WTC11 (cell line): ENCODE results near the gene TFCP2. TPM values are rescaled to one million over a fixed set of nuclear protein-coding genes. Genes with fewer than 3 reads are reported as not detected.

Source experiments
- ATAC-seq: fragments of 200-7000 bp; cut with Tn5 transposase; 2 replicates; pipeline ENCODE4 v1.10.0; 2021; ENCODE audit warnings: mild to moderate bottlenecking, moderate library complexity
- CTCF ChIA-PET: fragments of 300-600 bp; sonication (Branson Sonifier 250); formaldehyde crosslinking; loops from one replicate; lab custom pipeline; 2021; ENCODE audit warnings: antibody characterized with exemption; lab: Charles Lee
- POLR2A ChIA-PET: fragments of 350-600 bp; sonication (Branson Sonifier 250); formaldehyde crosslinking; loops from one replicate; lab custom pipeline; 2021; ENCODE audit warnings: antibody characterized with exemption; lab: Charles Lee
- DNase-seq: peaks from one replicate; pipeline ENCODE4 v3.0.0; 2021; ENCODE audit warnings: low spot score
- H3K27ac Mint-ChIP-seq: 2 replicates; pipeline ENCODE4 v1.8.0; 2021; ENCODE audit warnings: mixed read lengths
- H3K27me3 Mint-ChIP-seq: 2 replicates; pipeline ENCODE4 v1.8.0; 2021; ENCODE audit warnings: low read depth, mild to moderate bottlenecking, moderate library complexity, mixed read lengths
- H3K36me3 Mint-ChIP-seq: 2 replicates; pipeline ENCODE4 v1.8.0; 2021; ENCODE audit warnings: mixed read lengths
- H3K4me1 Mint-ChIP-seq: 2 replicates; pipeline ENCODE4 v1.8.0; 2022; ENCODE audit warnings: mixed read lengths
- H3K4me3 Mint-ChIP-seq: 2 replicates; pipeline ENCODE4 v1.8.0; 2021; ENCODE audit warnings: mild to moderate bottlenecking, moderate library complexity, mixed read lengths
- H3K9me3 Mint-ChIP-seq: 2 replicates; pipeline ENCODE4 v1.8.0; 2021; ENCODE audit warnings: mixed read lengths
- ATF2 ChIP-seq: sonication (generic); formaldehyde crosslinking; IDR thresholded peaks from 2 replicates; pipeline ENCODE4 v1.8.1; 2022; ENCODE audit warnings: low read depth, missing genetic modification reagents, borderline replicate concordance
- ATF3 ChIP-seq: sonication (generic); formaldehyde crosslinking; conservative IDR thresholded peaks from 2 replicates; pipeline ENCODE4 v1.8.1; 2022; ENCODE audit warnings: mild to moderate bottlenecking, missing genetic modification reagents
- CBFB ChIP-seq: sonication (generic); formaldehyde crosslinking; IDR thresholded peaks from 2 replicates; pipeline ENCODE4 v1.8.1; 2022; ENCODE audit warnings: mild to moderate bottlenecking, low read depth, missing genetic modification reagents
- CREB1 ChIP-seq: sonication (generic); formaldehyde crosslinking; IDR thresholded peaks from 2 replicates; pipeline ENCODE4 v1.8.0; 2023; ENCODE audit warnings: mild to moderate bottlenecking, missing genetic modification reagents
- CREM ChIP-seq: sonication (generic); formaldehyde crosslinking; IDR thresholded peaks from 2 replicates; pipeline ENCODE4 v1.8.1; 2022; ENCODE audit warnings: mild to moderate bottlenecking, missing genetic modification reagents, moderate library complexity
- ELF4 ChIP-seq: sonication (generic); formaldehyde crosslinking; IDR thresholded peaks from 2 replicates; pipeline ENCODE4 v1.8.1; 2022; ENCODE audit warnings: low read depth, mild to moderate bottlenecking, moderate library complexity, missing genetic modification reagents
- EMX1 ChIP-seq: fragments of 250-450 bp; sonication (Bioruptor Pico); IDR thresholded peaks from 2 replicates; pipeline ENCODE4 v1.8.0; 2021; ENCODE audit warnings: mild to moderate bottlenecking
- ESRRA ChIP-seq: sonication (generic); formaldehyde crosslinking; IDR thresholded peaks from 2 replicates; pipeline ENCODE4 v1.8.1; 2022; ENCODE audit warnings: mild to moderate bottlenecking, missing genetic modification reagents, borderline replicate concordance
- ETV6 ChIP-seq: sonication (generic); formaldehyde crosslinking; IDR thresholded peaks from 2 replicates; pipeline ENCODE4 v1.8.1; 2022; ENCODE audit warnings: mild to moderate bottlenecking, missing genetic modification reagents
- FOXJ3 ChIP-seq: sonication (generic); formaldehyde crosslinking; IDR thresholded peaks from 2 replicates; pipeline ENCODE4 v1.9.0; 2021; ENCODE audit warnings: missing genetic modification reagents, mild to moderate bottlenecking, borderline replicate concordance
- GTF2I ChIP-seq: fragments of 250-450 bp; sonication (Bioruptor Pico); conservative IDR thresholded peaks from 2 replicates; pipeline ENCODE4 v1.4.0; 2021; ENCODE audit warnings: mild to moderate bottlenecking
- HMGA2 ChIP-seq: fragments of 250-450 bp; sonication (Bioruptor Pico); IDR thresholded peaks from 2 replicates; pipeline ENCODE4 v1.4.0; 2021; ENCODE audit warnings: mild to moderate bottlenecking, moderate library complexity
- KAT7 ChIP-seq: sonication (generic); formaldehyde crosslinking; IDR thresholded peaks from 2 replicates; pipeline ENCODE4 v1.8.1; 2023; ENCODE audit warnings: missing genetic modification reagents, mild to moderate bottlenecking, borderline replicate concordance
- NFE2L1 ChIP-seq: sonication (generic); formaldehyde crosslinking; IDR thresholded peaks from 2 replicates; pipeline ENCODE4 v1.8.1; 2023; ENCODE audit warnings: missing genetic modification reagents
- NFYB ChIP-seq: sonication (generic); formaldehyde crosslinking; conservative IDR thresholded peaks from 2 replicates; pipeline ENCODE4 v1.8.0; 2022; ENCODE audit warnings: low read depth, missing genetic modification reagents
- NR3C1 ChIP-seq: sonication (generic); formaldehyde crosslinking; conservative IDR thresholded peaks from 2 replicates; pipeline ENCODE4 v1.8.1; 2023; ENCODE audit warnings: low read depth, mild to moderate bottlenecking, missing genetic modification reagents
- SMAD3 ChIP-seq: sonication (generic); formaldehyde crosslinking; IDR thresholded peaks from 2 replicates; pipeline ENCODE4 v1.8.0; 2022; ENCODE audit warnings: missing genetic modification reagents, mild to moderate bottlenecking, borderline replicate concordance
- SP1 ChIP-seq: sonication (generic); formaldehyde crosslinking; conservative IDR thresholded peaks from 2 replicates; pipeline ENCODE4 v1.8.1; 2022; ENCODE audit warnings: missing genetic modification reagents
- USF2 ChIP-seq: sonication (generic); formaldehyde crosslinking; IDR thresholded peaks from 2 replicates; pipeline ENCODE4 v1.8.1; 2023; ENCODE audit warnings: mild to moderate bottlenecking, missing genetic modification reagents, moderate library complexity
- ZBTB43 ChIP-seq: sonication (generic); formaldehyde crosslinking; IDR thresholded peaks from 2 replicates; pipeline ENCODE4 v1.8.1; 2023; ENCODE audit warnings: mild to moderate bottlenecking, missing genetic modification reagents
- ZMAT4 ChIP-seq: fragments of 250-450 bp; sonication (Bioruptor Pico); IDR thresholded peaks from 2 replicates; pipeline ENCODE4 v1.9.0; 2021; ENCODE audit warnings: mild to moderate bottlenecking
- ZNF138 ChIP-seq: sonication (generic); formaldehyde crosslinking; conservative IDR thresholded peaks from 2 replicates; pipeline ENCODE4 v1.8.1; 2022; ENCODE audit warnings: mild to moderate bottlenecking, moderate library complexity, missing genetic modification reagents
- ZNF232 ChIP-seq: sonication (generic); formaldehyde crosslinking; IDR thresholded peaks from 2 replicates; pipeline ENCODE4 v1.8.0; 2022; ENCODE audit warnings: mild to moderate bottlenecking, missing genetic modification reagents
- ZNF281 ChIP-seq: sonication (generic); formaldehyde crosslinking; IDR thresholded peaks from 2 replicates; pipeline ENCODE4 v1.8.0; 2023; ENCODE audit warnings: mild to moderate bottlenecking, missing genetic modification reagents
- ZNF671 ChIP-seq: fragments of 250-450 bp; sonication (Bioruptor Pico); IDR thresholded peaks from 2 replicates; pipeline ENCODE4 v1.8.0; 2021; ENCODE audit warnings: mild to moderate bottlenecking
- total RNA-seq: library from RNA; stranded (reverse); gene quantifications from 3 replicates; pipeline ENCODE4 v1.2.3, GENCODE V29; 2021

TFCP2 gene
- total RNA-seq, 1 experiment from 2014 or later: 35.4 TPM

GRCh38 chr12:51126297-51126696 lies 46.6 kb downstream of the TFCP2 start:
- no peak overlapping the region; the same call in 1 of the 2 replicates for H3K27ac Mint-ChIP-seq
- POLR2A ChIA-PET: no interaction called here
- TF ChIP-seq USF2 (no peak), ELF4 (CRISPR knock-in tag) (no peak), NFE2L1 (CRISPR knock-in tag) (no peak), ETV6 (CRISPR knock-in tag) (no peak), HMGA2 (no peak), KAT7 (CRISPR knock-in tag) (no peak), ZMAT4 (CRISPR knock-in tag) (no peak), ESRRA (CRISPR knock-in tag) (no peak), ATF2 (no peak), NFYB (CRISPR knock-in tag) (no peak), CREM (no peak), ZNF232 (CRISPR knock-in tag) (no peak), NR3C1 (CRISPR knock-in tag) (no peak), GTF2I (CRISPR knock-in tag) (no peak), FOXJ3 (CRISPR knock-in tag) (no peak), CBFB (no peak), SMAD3 (CRISPR knock-in tag) (no peak), EMX1 (CRISPR knock-in tag) (no peak), ZNF671 (CRISPR knock-in tag) (no peak), SP1 (CRISPR knock-in tag) (no peak)
- TF ChIP-seq, all 79 proteins: peak for 0
- H3K27me3 Mint-ChIP-seq: no peaks in the 10 kb centered on the region; the same call in 1 of the 2 replicates
- no peak overlapping the region for H3K4me3 Mint-ChIP-seq
- ATAC-seq (no peak), DNase-seq (no peak)
- H3K4me1 Mint-ChIP-seq: 0 out of 2 replicates have a peak, but pooled peaks cover 6% of the 10 kb centered on the region
- H3K9me3 Mint-ChIP-seq: no peaks in the 10 kb centered on the region
- peaks cover 5% of the 10 kb centered on the region for H3K36me3 Mint-ChIP-seq
- CTCF ChIA-PET: interaction anchor here (0.6 kb wide), 1 partner anchor 39 kb away, joined by 4 read pairs; no protein-coding TSS in a partner anchor

GRCh38 chr12:51124504-51124903 lies 48.4 kb downstream of the TFCP2 start:
- Mint-ChIP-seq H3K4me1 (0 out of 2 replicates have a peak, but pooled peaks cover 6% of the 10 kb centered on the region), H3K27ac (peak overlapping the region; percentile 5; the same call in 1 of the 2 replicates), H3K4me3 (no peak overlapping the region), H3K36me3 (peaks cover 5% of the 10 kb centered on the region), H3K27me3 (no peaks in the 10 kb centered on the region; the same call in 1 of the 2 replicates), H3K9me3 (no peaks in the 10 kb centered on the region)
- ChIA-PET CTCF (interaction anchor here (0.7 kb wide), 1 partner anchor 1178 kb away, joined by 3 read pairs; no protein-coding TSS in a partner anchor), POLR2A (no interaction called here)
- ATAC-seq (no peak), DNase-seq (no peak)
- TF ChIP-seq ATF3 (no peak), ZNF138 (CRISPR knock-in tag) (no peak), ZBTB43 (CRISPR knock-in tag) (no peak), CREB1 (no peak), ZNF281 (no peak)
